OCI-LY7 (cell line): ENCODE measurements around the gene CPXM1. TPM values are rescaled to one million over a fixed set of nuclear protein-coding genes. Genes with fewer than 3 reads are reported as not detected.

ENCODE experiments used
- BruUV-seq: library from RNA; stranded (reverse); fragments of 400-500 nt; replicated peaks from 2 replicates; lab custom pipeline; 2021; lab: Mats Ljungman, UMichigan
- CTCF ChIA-PET: fragments of 300-600 bp; sonication (Branson Sonifier 250); formaldehyde crosslinking; loops from one replicate; lab custom pipeline; 2022; ENCODE audit warnings: antibody characterized with exemption; ENCODE audit not compliant: unreplicated experiment; lab: Charles Lee
- POLR2A ChIA-PET: fragments of 300-600 bp; sonication (Branson Sonifier 250); formaldehyde crosslinking; loops from one replicate; lab custom pipeline; 2022; ENCODE audit warnings: antibody characterized with exemption; lab: Charles Lee
- DNase-seq: peaks from one replicate; pipeline ENCODE4 v3.0.0-alpha.2; 2015; ENCODE audit warnings: low spot score
- H2AFZ ChIP-seq: fragments of 200-600 bp; sonication (generic), shearing (Covaris generic); 2 replicates; pipeline ENCODE4 v1.6.1; 2014; ENCODE audit warnings: mild to moderate bottlenecking, antibody characterized with exemption, low read length, moderate library complexity
- H3K27ac ChIP-seq: fragments of 200-600 bp; sonication (generic); 2 replicates; pipeline ENCODE4 v1.5.1; 2014; ENCODE audit warnings: mixed run types, low read depth, mild to moderate bottlenecking, moderate library complexity, low read length, inconsistent platforms; ENCODE audit not compliant: poor library complexity, severe bottlenecking
- H3K36me3 ChIP-seq: fragments of 200-600 bp; sonication (generic); 2 replicates; pipeline ENCODE4 v1.6.1; 2014; ENCODE audit warnings: mild to moderate bottlenecking, antibody characterized with exemption, low read length, moderate library complexity, mixed read lengths; ENCODE audit not compliant: insufficient read depth
- H3K4me1 ChIP-seq: fragments of 200-600 bp; sonication (generic); 2 replicates; pipeline ENCODE4 v1.5.1; 2014; ENCODE audit warnings: mild to moderate bottlenecking, low read length; ENCODE audit not compliant: insufficient read depth, poor library complexity, severe bottlenecking
- H3K4me2 ChIP-seq: fragments of 200-600 bp; sonication (generic); 2 replicates; pipeline ENCODE4 v1.6.1; 2014; ENCODE audit warnings: mild to moderate bottlenecking, low read length
- H3K4me3 ChIP-seq: fragments of 200-600 bp; sonication (generic); 2 replicates; pipeline ENCODE4 v1.5.1; 2014; ENCODE audit warnings: mild to moderate bottlenecking, low read depth, low read length; ENCODE audit not compliant: poor library complexity, severe bottlenecking
- H3K79me2 ChIP-seq: fragments of 200-600 bp; sonication (generic); 2 replicates; pipeline ENCODE4 v1.6.1; 2016; ENCODE audit warnings: low read depth, mild to moderate bottlenecking, low read length, moderate library complexity, mixed read lengths; ENCODE audit not compliant: insufficient read depth
- H3K9me2 ChIP-seq: fragments of 200-600 bp; sonication (generic); 2 replicates; pipeline ENCODE4 v1.6.1; 2016; ENCODE audit warnings: mild to moderate bottlenecking, low read length, mixed read lengths; ENCODE audit not compliant: insufficient read depth
- H3K9me3 ChIP-seq: fragments of 200-600 bp; sonication (generic); 2 replicates; pipeline ENCODE4 v1.6.1; 2014; ENCODE audit warnings: mild to moderate bottlenecking, mixed run types, low read length, mixed read lengths
- H4K20me1 ChIP-seq: fragments of 200-600 bp; sonication (generic); 2 replicates; pipeline ENCODE4 v1.6.1; 2014; ENCODE audit warnings: mild to moderate bottlenecking, antibody characterized with exemption, low read length, moderate library complexity, mixed read lengths; ENCODE audit not compliant: insufficient read depth
- EZH2phosphoT487 ChIP-seq: fragments of 200-600 bp; sonication (generic); IDR thresholded peaks from 2 replicates; pipeline ENCODE4 v1.6.1; 2018; ENCODE audit warnings: low read depth, borderline replicate concordance, mild to moderate bottlenecking, mixed run types, antibody characterized with exemption, low read length, moderate library complexity, mixed read lengths
- intact Hi-C: fragments of 100-400 bp; cut with micrococcal nuclease; formaldehyde crosslinking; loops from one replicate; pipeline ENCODE4 v1.10.0; 2022; ENCODE audit not compliant: unreplicated experiment
- total RNA-seq, 2 experiments: library from RNA; depleted of rRNA in 1 of 2; stranded (reverse); fragments of >200 nt in 1 of 2; shearing (Covaris generic) in 1 of 2; gene quantifications; 2 replicates each; pipeline ENCODE4 v1.2.3, GENCODE V29; 2014 to 2022
- TF ChIP-seq, protein P1 (sequence below): fragments of 200-600 bp; sonication (generic); conservative IDR thresholded peaks from 2 replicates; pipeline ENCODE4 v1.5.1; 2014; ENCODE audit warnings: mild to moderate bottlenecking, antibody characterized with exemption, low read length, moderate library complexity, mixed read lengths

CPXM1 gene
- total RNA-seq, 2 experiments from 2014 or later: not detected

DNA sequence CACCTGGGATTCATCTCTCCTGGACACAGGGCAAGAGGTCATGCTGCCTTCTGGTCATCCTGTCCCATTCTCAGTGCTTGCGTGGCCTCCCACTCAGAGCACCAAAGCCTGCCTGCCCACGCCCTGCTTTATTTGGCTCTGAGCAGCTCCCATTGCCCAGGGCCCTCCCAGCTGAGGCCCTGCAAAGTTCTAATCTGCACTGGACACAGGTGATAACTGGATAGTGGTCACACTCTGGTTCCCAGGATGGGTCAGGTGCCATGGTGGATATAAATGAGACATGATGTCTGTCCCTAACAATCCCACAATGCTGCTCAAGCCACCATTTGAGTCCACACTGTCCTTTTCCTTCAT lies 39.5 kb downstream of the CPXM1 start:
- Histone ChIP-seq H3K9me2 (no peaks in the 10 kb centered on the region), H3K4me1 (peaks cover 22% of the 10 kb centered on the region), H3K27ac (no peak overlapping the region), H2AFZ (no peak overlapping the region), H3K4me3 (no peak overlapping the region), H3K36me3 (no peaks in the 10 kb centered on the region), H3K4me2 (no peak overlapping the region), H3K79me2 (no peaks in the 10 kb centered on the region), H3K9me3 (no peaks in the 10 kb centered on the region), H4K20me1 (no peaks in the 10 kb centered on the region)
- ChIA-PET CTCF (no interaction called here), POLR2A (no interaction called here)
- TF ChIP-seq, protein P1, sequence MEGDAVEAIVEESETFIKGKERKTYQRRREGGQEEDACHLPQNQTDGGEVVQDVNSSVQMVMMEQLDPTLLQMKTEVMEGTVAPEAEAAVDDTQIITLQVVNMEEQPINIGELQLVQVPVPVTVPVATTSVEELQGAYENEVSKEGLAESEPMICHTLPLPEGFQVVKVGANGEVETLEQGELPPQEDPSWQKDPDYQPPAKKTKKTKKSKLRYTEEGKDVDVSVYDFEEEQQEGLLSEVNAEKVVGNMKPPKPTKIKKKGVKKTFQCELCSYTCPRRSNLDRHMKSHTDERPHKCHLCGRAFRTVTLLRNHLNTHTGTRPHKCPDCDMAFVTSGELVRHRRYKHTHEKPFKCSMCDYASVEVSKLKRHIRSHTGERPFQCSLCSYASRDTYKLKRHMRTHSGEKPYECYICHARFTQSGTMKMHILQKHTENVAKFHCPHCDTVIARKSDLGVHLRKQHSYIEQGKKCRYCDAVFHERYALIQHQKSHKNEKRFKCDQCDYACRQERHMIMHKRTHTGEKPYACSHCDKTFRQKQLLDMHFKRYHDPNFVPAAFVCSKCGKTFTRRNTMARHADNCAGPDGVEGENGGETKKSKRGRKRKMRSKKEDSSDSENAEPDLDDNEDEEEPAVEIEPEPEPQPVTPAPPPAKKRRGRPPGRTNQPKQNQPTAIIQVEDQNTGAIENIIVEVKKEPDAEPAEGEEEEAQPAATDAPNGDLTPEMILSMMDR: no peak
- no peak for TF ChIP-seq EZH2phosphoT487
- intact Hi-C loops: no loop called here
- BruUV-seq: no TSS peak
- no peak for DNase-seq

DNA sequence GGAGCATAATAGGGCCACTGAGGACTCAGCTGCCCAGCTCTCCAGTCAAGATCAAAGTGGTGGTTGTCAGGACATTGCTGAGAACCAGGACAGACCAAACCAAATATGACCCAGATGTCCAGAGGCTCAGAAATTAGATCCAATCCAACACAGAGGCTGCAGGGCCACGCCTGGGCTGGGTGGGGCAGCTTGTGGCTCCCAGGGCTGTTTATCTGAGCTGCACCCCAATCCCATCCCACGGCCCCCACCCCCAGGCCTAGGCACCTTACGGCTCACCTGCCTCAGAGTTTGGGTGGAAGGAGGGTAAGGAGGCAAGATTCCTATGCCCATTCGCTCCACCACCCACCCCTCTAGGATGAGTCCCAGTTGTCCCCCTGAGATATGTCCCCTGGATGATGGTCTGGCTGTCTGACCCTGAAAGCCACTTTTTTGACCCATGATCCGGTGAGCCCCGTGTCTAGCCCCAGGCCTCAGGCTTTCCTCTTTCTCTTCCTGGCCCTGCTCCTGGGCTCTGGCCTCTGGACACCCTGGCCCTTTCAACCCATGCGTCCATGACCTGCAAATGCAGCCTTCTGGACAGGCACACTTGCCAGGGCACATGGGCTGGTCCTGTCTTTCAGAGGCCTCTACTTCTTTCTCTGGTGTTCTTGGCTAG lies 40.0 kb downstream of the CPXM1 start:
- Histone ChIP-seq H3K36me3 (no peaks in the 10 kb centered on the region), H3K9me2 (no peaks in the 10 kb centered on the region), H3K79me2 (no peaks in the 10 kb centered on the region), H2AFZ (peak overlapping the region; percentile 59), H3K4me1 (peaks cover 22% of the 10 kb centered on the region), H3K4me3 (no peak overlapping the region), H3K27ac (peak overlapping the region; percentile 64), H3K9me3 (no peaks in the 10 kb centered on the region), H4K20me1 (no peaks in the 10 kb centered on the region), H3K4me2 (peak overlapping the region; percentile 52)
- ChIA-PET CTCF (no interaction called here), POLR2A (interaction anchor here (0.6 kb wide), 1 partner anchor 194 kb away, joined by 3 read pairs; no protein-coding TSS in a partner anchor)
- intact Hi-C loops: no loop called here
- DNase-seq: no peak
- no peak for TF ChIP-seq EZH2phosphoT487
- TF ChIP-seq, protein P1: no peak
- no TSS peak for BruUV-seq

DNA sequence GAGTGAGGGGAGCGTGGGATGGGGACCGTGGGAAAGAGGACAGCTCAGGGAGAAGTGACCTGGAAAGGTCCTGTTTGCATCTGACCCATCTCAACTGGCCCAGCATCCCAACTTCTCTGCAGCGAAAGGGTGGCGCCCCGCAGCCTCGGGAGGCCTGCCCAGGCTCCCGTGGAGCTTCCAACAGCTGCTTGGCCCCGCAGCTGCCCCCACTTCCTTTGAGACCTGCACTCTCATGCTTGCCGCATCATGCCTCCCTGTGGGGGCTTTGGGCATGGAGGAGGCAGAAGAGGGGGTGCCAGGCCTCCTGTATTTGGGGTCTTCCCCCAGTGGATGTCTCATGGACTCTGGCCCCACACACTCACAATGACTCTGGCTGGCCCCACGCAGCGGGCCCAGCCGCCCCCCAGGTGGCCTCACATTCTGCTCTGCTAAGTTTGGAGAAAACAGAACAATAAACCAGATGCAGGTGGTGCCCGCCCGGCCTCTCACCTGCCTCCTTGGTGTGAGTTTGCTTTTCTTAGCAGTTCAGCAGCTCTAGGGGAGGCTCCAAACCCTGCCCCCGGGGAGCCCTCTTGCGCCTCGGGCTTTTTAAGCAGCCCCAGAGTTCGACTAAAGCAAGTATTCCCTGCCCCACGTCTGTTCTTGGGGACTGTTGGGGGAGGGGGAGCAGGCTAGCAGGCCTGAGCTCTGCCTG lies 40.7 kb downstream of the CPXM1 start:
- no TSS peak for BruUV-seq
- Histone ChIP-seq H2AFZ (peak overlapping the region; percentile 59), H3K36me3 (no peaks in the 10 kb centered on the region), H3K4me2 (peak overlapping the region; percentile 52), H3K9me3 (no peaks in the 10 kb centered on the region), H3K9me2 (no peaks in the 10 kb centered on the region), H3K4me1 (peaks cover 22% of the 10 kb centered on the region), H3K4me3 (no peak overlapping the region), H3K79me2 (no peaks in the 10 kb centered on the region), H4K20me1 (no peaks in the 10 kb centered on the region), H3K27ac (peak overlapping the region; percentile 64)
- CTCF ChIA-PET: no interaction called here
- intact Hi-C loops: loop anchor here (5.0 kb wide), 1 partner anchor 93 kb away; no protein-coding TSS in a partner anchor
- POLR2A ChIA-PET: interaction anchor here (0.6 kb wide), 1 partner anchor 194 kb away, joined by 3 read pairs; no protein-coding TSS in a partner anchor
- DNase-seq: peak; percentile 70
- TF ChIP-seq EZH2phosphoT487: no peak
- TF ChIP-seq, protein P1: no peak
